Stimulated activated CD8-positive, alpha-beta memory T cell treated with anti-CD3 and anti-CD28 coated beads, Interleukin-2, amount 100 ng/mL, for 1 hour (primary cell): Measurements from ENCODE around the gene UEVLD.

Source experiments
- DNase-seq, 2 donors: peaks; one replicate each; pipeline ENCODE4 v3.0.0-alpha.2; 2020; ENCODE audit warnings: low read depth in 2 of 2

The UEVLD gene

GRCh38 chr11:18581825-18582224 is 6.7 kb downstream of the UEVLD start:
- DNase-seq = no peak

GRCh38 chr11:18580113-18580766 is 8.3 kb downstream of the UEVLD start:
- DNase-seq = no peak

GRCh38 chr11:18578975-18579598 is 9.4 kb downstream of the UEVLD start:
- no peak for DNase-seq

- no peak for DNase-seq
These were observed 13.2 kb downstream of the UEVLD start for GRCh38 chr11:18575361-18575760.

- DNase-seq = no peak
These were observed 21.5 kb downstream of the UEVLD start for GRCh38 chr11:18567081-18567480.

- no peak for DNase-seq
These were observed 22.1 kb downstream of the UEVLD start for GRCh38 chr11:18566406-18566805.

- DNase-seq = no peak
These were observed 24.4 kb downstream of the UEVLD start for GRCh38 chr11:18564149-18564548.

- no peak for DNase-seq
These were observed 25.3 kb downstream of the UEVLD start for GRCh38 chr11:18563090-18563730.

- no peak for DNase-seq
These were observed 40.5 kb downstream of the UEVLD start for GRCh38 chr11:18548001-18548400.

- DNase-seq = no peak
These were observed 48.1 kb downstream of the UEVLD start for GRCh38 chr11:18540207-18541009.

- no peak for DNase-seq
These were observed 52.3 kb downstream of the UEVLD start for GRCh38 chr11:18536209-18536608.

GRCh38 chr11:18534245-18534644 is 54.3 kb downstream of the UEVLD start:
- no peak for DNase-seq

GRCh38 chr11:18533365-18533764 is 55.2 kb downstream of the UEVLD start:
- DNase-seq = no peak

- DNase-seq = no peak
These were observed 61.0 kb downstream of the UEVLD start for GRCh38 chr11:18527512-18527911.

GRCh38 chr11:18526521-18527296 is 61.8 kb downstream of the UEVLD start, which contains the start of gene TSG101:
Gene TSG101 (minus strand): TSS chr11:18526942. CDS start chr11:18526816, 126 bp downstream.
- DNase-seq = peak; percentile 88 to 90

- no peak for DNase-seq
These were observed 62.4 kb downstream of the UEVLD start for GRCh38 chr11:18526130-18526520.

- DNase-seq = no peak
These were observed 64.3 kb downstream of the UEVLD start for GRCh38 chr11:18524248-18524647.

- no peak for DNase-seq
These were observed 65.5 kb downstream of the UEVLD start for GRCh38 chr11:18523084-18523483.

GRCh38 chr11:18522388-18522787 is 66.1 kb downstream of the UEVLD start:
- no peak for DNase-seq

GRCh38 chr11:18521122-18521521 is 67.4 kb downstream of the UEVLD start:
- DNase-seq = no peak

GRCh38 chr11:18502352-18502751 is 86.2 kb downstream of the UEVLD start:
- DNase-seq = no peak
